Stomach (tissue), 4 donors: Measurements from ENCODE around the gene CNTFR.

Source experiments
- CTCF ChIP-seq, 7 experiments: fragments of 450-650 bp in 4 of 7; fragments of 200-600 bp in 3 of 7; sonication (generic) in 3 of 7; IDR thresholded peaks; one replicate each; pipeline ENCODE4 v1.5.1; 2016 to 2019; ENCODE audit warnings: antibody characterized with exemption in 7 of 7, control low read depth in 2 of 7, mild to moderate bottlenecking in 1 of 7
- EP300 ChIP-seq: sonication (generic); formaldehyde crosslinking; IDR thresholded peaks from one replicate; pipeline ENCODE4 v1.6.1; 2017; ENCODE audit warnings: antibody characterized with exemption
- POLR2A ChIP-seq, 4 donors: fragments of 450-650 bp; IDR thresholded peaks; one replicate each; pipeline ENCODE4 v1.6.1; 2016; ENCODE audit warnings: antibody characterized with exemption in 4 of 4, control low read depth in 2 of 4, mild to moderate bottlenecking in 1 of 4, moderate library complexity in 1 of 4

DNA sequence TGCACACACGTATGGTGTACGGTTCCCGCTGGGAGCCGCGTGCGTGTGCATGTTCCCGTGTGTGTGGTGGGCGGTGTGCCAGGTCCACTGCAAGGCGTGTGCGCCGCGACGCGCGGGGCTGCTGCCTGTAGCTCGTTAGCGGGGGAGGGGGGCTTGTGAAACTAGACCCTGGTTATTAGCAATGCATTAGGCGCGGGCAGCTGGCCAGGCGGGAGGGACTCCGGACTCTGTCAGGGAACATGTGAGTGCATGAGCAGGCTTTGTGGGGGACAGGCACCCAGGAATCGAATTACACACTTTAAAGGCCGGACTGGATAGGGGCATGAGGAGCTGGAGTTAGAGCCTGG lies 34.5 kb downstream of the CNTFR start:
- TF ChIP-seq CTCF (IDR thresholded peaks at IDR 0.05) = no peak
- no peak for TF ChIP-seq EP300
- no peak for TF ChIP-seq POLR2A (IDR thresholded peaks at IDR 0.05)
